Stimulated activated CD4-positive, alpha-beta T cell treated with anti-CD3 and anti-CD28 coated beads, Interleukin-12 subunit alpha, Interleukin-12 subunit beta, amount 100 ng/mL, for 48 hours (primary cell): ENCODE data around the gene MLX.
"Not testable (repeated sequence)": the region's sequence is repeated elsewhere in the genome, so short reads cannot be mapped to it uniquely, and the experiment has no call there.

Experiments used
- DNase-seq, 3 donors: peaks; one replicate each; pipeline ENCODE4 v3.0.0-alpha.2; 2020; ENCODE audit warnings: low read depth in 2 of 3, low spot score in 1 of 3

MLX gene

DNA sequence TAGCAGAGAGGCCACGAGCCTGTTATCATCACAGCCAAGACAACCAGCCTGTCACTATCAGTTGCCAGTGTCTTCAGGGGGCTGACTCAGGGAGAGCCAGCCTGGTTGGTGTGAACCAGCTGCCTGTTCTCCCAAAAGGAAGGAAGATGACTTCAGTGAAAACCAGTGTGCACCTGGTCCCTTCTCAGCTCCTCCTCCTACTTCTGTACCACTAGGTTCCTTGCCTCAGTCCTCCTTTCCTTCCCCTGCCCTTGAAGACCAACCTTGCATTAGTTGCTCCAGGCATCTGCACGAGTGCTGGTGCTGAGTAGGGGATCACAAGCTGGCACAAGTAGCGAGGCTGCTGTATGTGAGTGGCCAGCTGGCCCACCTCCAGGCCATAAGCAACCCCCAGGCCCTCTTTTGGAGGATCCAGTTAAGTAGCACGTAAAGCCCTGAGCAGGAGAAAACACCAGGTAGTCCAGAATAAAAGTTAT lies 51.1 kb downstream of the MLX start:
- no peak for DNase-seq

DNA sequence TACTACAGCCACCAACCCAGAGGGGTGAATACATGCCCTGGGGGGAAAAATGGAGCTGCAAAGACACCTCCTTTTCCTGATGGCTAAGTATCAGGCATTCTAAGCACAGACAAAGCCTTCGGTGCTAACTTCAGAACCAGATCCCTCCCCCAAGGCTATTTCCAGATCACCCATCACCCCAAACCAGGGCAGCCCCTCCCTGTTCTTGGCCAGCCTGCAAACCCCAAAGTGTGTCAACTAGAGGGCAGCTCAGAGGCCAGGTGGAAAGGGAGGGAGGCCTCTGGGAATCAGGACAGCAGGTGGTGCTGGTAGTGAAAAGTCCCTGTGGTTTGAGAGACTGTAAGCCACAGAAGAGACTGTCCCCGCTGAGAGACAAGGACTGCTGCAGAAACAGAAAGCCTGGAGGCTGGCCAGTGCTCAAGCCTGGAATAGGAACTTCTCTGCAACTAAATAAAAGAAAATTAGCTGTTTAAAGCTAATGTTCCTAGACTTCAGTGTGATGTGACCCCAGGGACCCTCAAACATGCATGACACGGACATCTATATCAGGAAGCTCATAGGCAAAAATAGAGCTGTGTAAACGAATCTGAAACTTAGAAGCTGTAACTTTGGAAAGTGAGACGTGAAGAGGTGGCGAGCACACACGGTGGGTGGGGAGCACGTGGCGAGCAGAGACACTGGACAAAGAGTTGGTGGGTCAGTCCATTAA lies 51.7 kb downstream of the MLX start:
- DNase-seq = no peak

DNA sequence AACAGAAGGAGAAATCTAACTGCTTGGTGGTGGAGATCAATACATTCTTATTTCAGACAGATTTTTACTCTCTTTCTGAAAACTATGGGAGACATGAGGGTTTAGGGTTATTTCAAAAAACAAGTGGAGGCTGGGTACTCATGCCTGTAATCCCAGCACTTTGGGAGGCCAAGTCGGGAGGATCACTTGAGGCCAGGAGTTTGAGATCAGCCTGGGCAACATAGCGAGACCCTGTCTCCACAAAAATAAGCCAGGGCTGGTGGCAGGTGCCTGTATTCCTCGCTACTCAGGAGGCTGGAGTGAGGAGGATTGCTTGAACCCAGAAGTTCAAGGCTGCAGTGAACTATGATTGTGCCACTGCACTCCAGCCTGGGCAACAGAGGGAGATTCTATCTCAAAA lies 55.1 kb downstream of the MLX start:
- DNase-seq = not testable (repeated sequence)
